B cell (primary cell): ENCODE data around the gene SDK2. TPM values are rescaled to one million over a fixed set of nuclear protein-coding genes. Genes with fewer than 3 reads are reported as not detected.

Experiments used
- ATAC-seq: fragments of 200-7000 bp; cut with Tn5 transposase; one replicate; pipeline ENCODE4 v1.10.0; 2021; ENCODE audit warnings: low read depth, mild to moderate bottlenecking, moderate number of reproducible peaks, moderate library complexity
- CTCF ChIA-PET: fragments of 350-600 bp; sonication (Branson Sonifier 250); formaldehyde crosslinking; loops from one replicate; lab custom pipeline; 2021; ENCODE audit warnings: antibody characterized with exemption, inconsistent platforms; lab: Charles Lee
- POLR2A ChIA-PET: fragments of 350-600 bp; sonication (Branson Sonifier 250); formaldehyde crosslinking; loops from one replicate; lab custom pipeline; 2021; ENCODE audit warnings: antibody characterized with exemption; lab: Charles Lee
- DNase-seq: peaks from one replicate; pipeline ENCODE4 v3.0.0; 2013
- H2AFZ ChIP-seq: 2 replicates; pipeline ENCODE4 v1.6.1; 2012; ENCODE audit warnings: mild to moderate bottlenecking, low read depth, low read length; ENCODE audit not compliant: insufficient read depth, poor library complexity, severe bottlenecking
- H3K27ac ChIP-seq, 2 donors: 1 replicate in 1 of 2; 2 replicates in 1 of 2; pipeline ENCODE4 v1.5.1; 2012 to 2013; ENCODE audit warnings: low read length in 2 of 2, mild to moderate bottlenecking in 2 of 2, moderate library complexity in 1 of 2
- H3K27me3 ChIP-seq, 4 experiments: fragments of 200-600 bp in 1 of 4; sonication (generic) in 1 of 4; replicated peaks in 1 of 4; 1 replicate in 2 of 4; 2 replicates in 2 of 4; pipeline versions ENCODE4 v1.6.1 to v1.7.0; 2013 to 2016; ENCODE audit warnings: low read length in 3 of 4, mild to moderate bottlenecking in 2 of 4, mixed read lengths in 1 of 4, moderate library complexity in 1 of 4; ENCODE audit not compliant: insufficient read depth in 4 of 4, control insufficient read depth in 3 of 4; ENCODE audit errors: control extremely low read depth in 1 of 4
- H3K36me3 ChIP-seq, 2 experiments: replicated peaks in 1 of 2; 1 replicate in 1 of 2; 2 replicates in 1 of 2; pipeline versions ENCODE4 v1.6.1 to v1.7.1; 2013; ENCODE audit warnings: low read length in 1 of 2; ENCODE audit not compliant: insufficient read depth in 2 of 2, control insufficient read depth in 1 of 2; ENCODE audit errors: control extremely low read depth in 1 of 2, extremely low read depth in 1 of 2
- H3K4me1 ChIP-seq, 2 donors: fragments of 200-600 bp in 1 of 2; sonication (generic) in 1 of 2; 1 replicate in 1 of 2; 2 replicates in 1 of 2; pipeline versions ENCODE4 v1.5.1 to v1.6.1; 2013 to 2017; ENCODE audit warnings: low read length in 2 of 2; ENCODE audit not compliant: control insufficient read depth in 2 of 2, insufficient read depth in 2 of 2
- H3K4me2 ChIP-seq: replicated peaks from 2 replicates; pipeline ENCODE3; 2012; ENCODE audit warnings: mild to moderate bottlenecking, low read depth, low read length; ENCODE audit not compliant: poor library complexity, severe bottlenecking
- H3K4me3 ChIP-seq, 5 experiments: fragments of 200-600 bp in 1 of 5; sonication (generic) in 1 of 5; 1 replicate in 3 of 5; 2 replicates in 2 of 5; pipeline versions ENCODE4 v1.5.1 to v1.7.0; 2011 to 2016; ENCODE audit warnings: low read length in 4 of 5, mild to moderate bottlenecking in 4 of 5, low read depth in 2 of 5, control low read depth in 1 of 5, moderate library complexity in 1 of 5; ENCODE audit not compliant: insufficient read depth in 1 of 5; ENCODE audit errors: control extremely low read depth in 1 of 5, extremely low read depth in 1 of 5
- H3K79me2 ChIP-seq: fragments of 200-600 bp; sonication (generic); one replicate; pipeline ENCODE4 v1.6.0; 2016; ENCODE audit warnings: low read length; ENCODE audit not compliant: control insufficient read depth, insufficient read depth
- H3K9ac ChIP-seq: fragments of 200-600 bp; sonication (generic); 2 replicates; pipeline ENCODE4 v1.6.1; 2017; ENCODE audit warnings: mild to moderate bottlenecking, low read length, moderate library complexity
- H3K9me3 ChIP-seq, 3 donors: one replicate each; pipeline versions ENCODE4 v1.6.1 to v1.7.1; 2013; ENCODE audit warnings: low read length in 2 of 3; ENCODE audit not compliant: control insufficient read depth in 2 of 3, insufficient read depth in 1 of 3; ENCODE audit errors: control extremely low read depth in 1 of 3
- H4K20me1 ChIP-seq: 2 replicates; pipeline ENCODE4 v1.6.0; 2012; ENCODE audit warnings: mild to moderate bottlenecking, low read length; ENCODE audit not compliant: insufficient read depth, control insufficient read depth, poor library complexity, severe bottlenecking
- H3K27ac Mint-ChIP-seq: one replicate; pipeline ENCODE4 v1.8.0; 2021; ENCODE audit warnings: mixed read lengths
- H3K27me3 Mint-ChIP-seq: one replicate; pipeline ENCODE4 v1.8.0; 2021; ENCODE audit warnings: mixed read lengths
- H3K4me1 Mint-ChIP-seq: one replicate; pipeline ENCODE4 v1.8.0; 2021; ENCODE audit warnings: mixed read lengths
- H3K4me3 Mint-ChIP-seq: one replicate; pipeline ENCODE4 v1.8.0; 2021; ENCODE audit warnings: mixed read lengths
- H3K9me3 Mint-ChIP-seq: one replicate; pipeline ENCODE4 v1.8.0; 2022; ENCODE audit warnings: mixed read lengths; ENCODE audit not compliant: insufficient read depth
- CTCF ChIP-seq: fragments of 200-600 bp; IDR thresholded peaks from one replicate; pipeline ENCODE4 v1.8.0; 2022; ENCODE audit warnings: antibody characterized with exemption, mild to moderate bottlenecking
- EZH2 ChIP-seq: IDR thresholded peaks from 2 replicates; pipeline ENCODE4 v1.6.1; 2012; ENCODE audit warnings: borderline replicate concordance, low read depth, mild to moderate bottlenecking, moderate library complexity, low read length; ENCODE audit not compliant: insufficient read depth, poor library complexity, severe bottlenecking
- WGBS: methylation state at CpG from one replicate; pipeline ENCODE4 v1.1.5; 2013; ENCODE audit warnings: missing lambda C conversion rate; ENCODE audit not compliant: insufficient coverage; 5-methylcytosine and 5-hydroxymethylcytosine counted together
- intact Hi-C: fragments of 100-400 bp; cut with micrococcal nuclease; formaldehyde crosslinking; loops from one replicate; pipeline ENCODE4 v1.10.0; 2022
- polyA plus RNA-seq: library from polyadenylated mRNA; depleted of rRNA; stranded (reverse); fragments of >200 nt; gene quantifications from 2 replicates; pipeline ENCODE4 v1.2.3, GENCODE V29; 2012
- total RNA-seq, 2 donors: library from RNA; stranded (reverse); fragments of 120-200 nt in 1 of 2; gene quantifications; 1 replicate in 1 of 2; 2 replicates in 1 of 2; pipeline versions ENCODE4 v1.2.3 to v1.2.4, GENCODE V29; 2013 to 2022

SDK2 gene
- total and polyA plus RNA-seq, 2 donors (not counting 1 experiment from before 2014, with no cell fraction given): 3.2 to 13.0 TPM

DNA sequence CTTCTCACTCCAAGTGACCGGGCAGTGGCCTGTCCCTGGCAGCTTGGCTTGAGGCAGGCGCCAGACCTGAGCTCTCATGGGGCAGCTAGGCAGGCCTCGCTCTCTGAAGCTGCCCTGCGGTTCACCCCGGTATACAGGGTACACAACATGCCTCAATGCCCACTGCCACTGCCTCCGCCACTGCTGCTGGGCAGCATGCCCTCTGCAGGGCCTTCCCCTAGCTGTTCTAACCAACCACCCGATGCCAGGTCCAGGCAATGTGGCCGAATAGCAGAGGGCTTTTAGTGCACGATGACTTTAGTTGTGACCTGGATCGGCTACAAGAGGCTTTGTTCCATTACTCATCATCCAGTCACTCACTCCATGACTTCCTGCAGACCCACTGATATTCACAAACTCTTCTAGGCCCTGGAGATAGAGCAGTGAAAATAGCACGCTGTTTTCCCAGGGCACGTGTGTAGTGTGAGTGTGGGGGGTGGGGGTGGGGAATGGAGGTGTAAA lies 352.2 kb downstream of the SDK2 start:
- H3K27me3 Mint-ChIP-seq: peaks cover 24% of the 10 kb centered on the region
- Histone ChIP-seq H2AFZ (no peak overlapping the region), H3K79me2 (no peaks in the 10 kb centered on the region)

More for the DNA sequence above, 352.2 kb downstream of the SDK2 start:
- peaks cover 13% of the 10 kb centered on the region for H3K4me1 Mint-ChIP-seq
- POLR2A ChIA-PET: no interaction called here
- no peaks in the 10 kb centered on the region for H3K36me3 ChIP-seq
- WGBS: 95% methylated on average over 10 of the region's 12 CpGs
- no peak for ATAC-seq
- H3K9me3 ChIP-seq: peaks cover 0 to 3% (median 0%) of the 10 kb centered on the region in 3 donors
- no peak overlapping the region for H3K9ac ChIP-seq
- peaks cover 0 to 3% (median 0%) of the 10 kb centered on the region in 4 experiments for H3K27me3 ChIP-seq
- peaks cover 0 to 13% of the 10 kb centered on the region in 2 donors for H3K4me1 ChIP-seq
- no peak for TF ChIP-seq CTCF
- TF ChIP-seq EZH2: no peak
- no peak overlapping the region for H3K4me3 ChIP-seq
- no peak for DNase-seq
- no peaks in the 10 kb centered on the region for H4K20me1 ChIP-seq
- no peak overlapping the region for H3K4me3 Mint-ChIP-seq
- H3K27ac Mint-ChIP-seq: no peak overlapping the region
- intact Hi-C loops: no loop called here
- no peak overlapping the region for H3K27ac ChIP-seq
- H3K9me3 Mint-ChIP-seq: no peaks in the 10 kb centered on the region
- CTCF ChIA-PET: no interaction called here
- H3K4me2 ChIP-seq: no peak overlapping the region
